ENCODE data around the gene PDZD2.

- TF ChIP-seq, protein P1, sequence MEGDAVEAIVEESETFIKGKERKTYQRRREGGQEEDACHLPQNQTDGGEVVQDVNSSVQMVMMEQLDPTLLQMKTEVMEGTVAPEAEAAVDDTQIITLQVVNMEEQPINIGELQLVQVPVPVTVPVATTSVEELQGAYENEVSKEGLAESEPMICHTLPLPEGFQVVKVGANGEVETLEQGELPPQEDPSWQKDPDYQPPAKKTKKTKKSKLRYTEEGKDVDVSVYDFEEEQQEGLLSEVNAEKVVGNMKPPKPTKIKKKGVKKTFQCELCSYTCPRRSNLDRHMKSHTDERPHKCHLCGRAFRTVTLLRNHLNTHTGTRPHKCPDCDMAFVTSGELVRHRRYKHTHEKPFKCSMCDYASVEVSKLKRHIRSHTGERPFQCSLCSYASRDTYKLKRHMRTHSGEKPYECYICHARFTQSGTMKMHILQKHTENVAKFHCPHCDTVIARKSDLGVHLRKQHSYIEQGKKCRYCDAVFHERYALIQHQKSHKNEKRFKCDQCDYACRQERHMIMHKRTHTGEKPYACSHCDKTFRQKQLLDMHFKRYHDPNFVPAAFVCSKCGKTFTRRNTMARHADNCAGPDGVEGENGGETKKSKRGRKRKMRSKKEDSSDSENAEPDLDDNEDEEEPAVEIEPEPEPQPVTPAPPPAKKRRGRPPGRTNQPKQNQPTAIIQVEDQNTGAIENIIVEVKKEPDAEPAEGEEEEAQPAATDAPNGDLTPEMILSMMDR (conservative IDR thresholded peaks at IDR 0.05 in 1 of 2, IDR thresholded peaks at IDR 0.05 in 1 of 2; ENCODE audit: extremely low read depth in 1 of 2, insufficient read depth in 1 of 2, low read depth in 1 of 2, low read length in 2 of 2) = no peak
- no peak for TF ChIP-seq EZH2 (IDR thresholded peaks at IDR 0.05; ENCODE audit: borderline replicate concordance, low read length)
Measured at GRCh38 chr5:31607546-31607945, 31.4 kb upstream of the PDZD2 start.

All from mammary epithelial cell (primary cell).